HFF-Myc (cell line): ENCODE results near the gene KRT10.
"Not testable (repeated sequence)": the region's sequence is repeated elsewhere in the genome, so short reads cannot be mapped to it uniquely, and the experiment has no call there.

ENCODE experiments used
- DNase-seq: peaks from one replicate; pipeline ENCODE4 v3.0.0-alpha.2; 2011; ENCODE audit warnings: low read depth; ENCODE audit errors: extremely low read depth
- H3K4me3 ChIP-seq: replicated peaks from 2 replicates; pipeline ENCODE4 v1.5.1; 2011; ENCODE audit warnings: low read depth, mild to moderate bottlenecking, control low read depth, low read length
- TF ChIP-seq, protein P1 (sequence below): IDR thresholded peaks from 2 replicates; pipeline ENCODE4 v1.5.1; 2012; ENCODE audit warnings: mild to moderate bottlenecking, low read depth, low read length, control low read depth; ENCODE audit errors: missing control alignments

Gene KRT10

GRCh38 chr17:40859536-40859935, 37.1 kb upstream of the KRT10 start:
- TF ChIP-seq, protein P1, sequence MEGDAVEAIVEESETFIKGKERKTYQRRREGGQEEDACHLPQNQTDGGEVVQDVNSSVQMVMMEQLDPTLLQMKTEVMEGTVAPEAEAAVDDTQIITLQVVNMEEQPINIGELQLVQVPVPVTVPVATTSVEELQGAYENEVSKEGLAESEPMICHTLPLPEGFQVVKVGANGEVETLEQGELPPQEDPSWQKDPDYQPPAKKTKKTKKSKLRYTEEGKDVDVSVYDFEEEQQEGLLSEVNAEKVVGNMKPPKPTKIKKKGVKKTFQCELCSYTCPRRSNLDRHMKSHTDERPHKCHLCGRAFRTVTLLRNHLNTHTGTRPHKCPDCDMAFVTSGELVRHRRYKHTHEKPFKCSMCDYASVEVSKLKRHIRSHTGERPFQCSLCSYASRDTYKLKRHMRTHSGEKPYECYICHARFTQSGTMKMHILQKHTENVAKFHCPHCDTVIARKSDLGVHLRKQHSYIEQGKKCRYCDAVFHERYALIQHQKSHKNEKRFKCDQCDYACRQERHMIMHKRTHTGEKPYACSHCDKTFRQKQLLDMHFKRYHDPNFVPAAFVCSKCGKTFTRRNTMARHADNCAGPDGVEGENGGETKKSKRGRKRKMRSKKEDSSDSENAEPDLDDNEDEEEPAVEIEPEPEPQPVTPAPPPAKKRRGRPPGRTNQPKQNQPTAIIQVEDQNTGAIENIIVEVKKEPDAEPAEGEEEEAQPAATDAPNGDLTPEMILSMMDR = no peak

DNA sequence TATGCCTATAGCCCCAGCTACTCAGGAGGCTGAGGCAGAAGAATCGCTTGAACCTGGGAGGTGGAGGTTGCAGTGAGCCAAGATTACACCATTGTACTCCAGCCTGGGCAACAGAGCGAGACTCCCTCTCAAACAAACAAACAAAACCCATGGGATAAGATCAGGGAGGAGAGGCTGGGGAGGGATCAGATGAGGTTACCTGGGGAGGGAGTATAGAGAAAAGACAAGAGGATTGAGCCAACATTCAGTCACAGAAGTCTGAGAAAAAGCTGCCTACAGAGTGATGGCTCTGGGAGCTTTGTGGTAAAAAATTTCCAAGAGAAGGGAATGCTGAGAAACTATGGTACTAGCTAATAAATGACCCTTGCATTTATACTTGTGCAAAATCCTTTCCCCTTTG, 36.3 kb upstream of the KRT10 start:
- not testable (repeated sequence) for H3K4me3 ChIP-seq, DNase-seq

More at GRCh38 chr17:40859536-40859935, 37.1 kb upstream of the KRT10 start:
- no peak overlapping the region for H3K4me3 ChIP-seq
- no peak for DNase-seq

DNA sequence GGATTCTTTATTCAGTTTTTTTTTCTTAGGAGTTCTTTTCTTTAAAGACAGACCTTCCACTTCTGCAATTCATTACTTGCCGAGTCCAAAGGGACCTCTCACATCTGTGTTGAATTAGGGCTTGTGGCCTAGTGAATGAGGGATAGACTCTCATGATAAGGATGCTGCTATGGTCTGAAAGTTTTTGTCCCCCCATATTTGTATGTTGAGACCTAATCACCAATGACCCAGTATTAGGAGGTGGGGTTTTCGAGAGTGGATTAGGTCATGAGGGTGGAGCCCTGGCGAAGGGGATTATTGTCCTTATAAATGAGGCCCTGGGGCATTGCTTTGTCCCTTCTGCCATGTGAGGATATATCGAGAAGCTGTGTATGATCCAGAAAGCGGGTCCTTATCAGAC, 35.1 kb upstream of the KRT10 start:
- H3K4me3 ChIP-seq = no peak overlapping the region
- TF ChIP-seq, protein P1 = no peak
- DNase-seq = peak; percentile 64

DNA sequence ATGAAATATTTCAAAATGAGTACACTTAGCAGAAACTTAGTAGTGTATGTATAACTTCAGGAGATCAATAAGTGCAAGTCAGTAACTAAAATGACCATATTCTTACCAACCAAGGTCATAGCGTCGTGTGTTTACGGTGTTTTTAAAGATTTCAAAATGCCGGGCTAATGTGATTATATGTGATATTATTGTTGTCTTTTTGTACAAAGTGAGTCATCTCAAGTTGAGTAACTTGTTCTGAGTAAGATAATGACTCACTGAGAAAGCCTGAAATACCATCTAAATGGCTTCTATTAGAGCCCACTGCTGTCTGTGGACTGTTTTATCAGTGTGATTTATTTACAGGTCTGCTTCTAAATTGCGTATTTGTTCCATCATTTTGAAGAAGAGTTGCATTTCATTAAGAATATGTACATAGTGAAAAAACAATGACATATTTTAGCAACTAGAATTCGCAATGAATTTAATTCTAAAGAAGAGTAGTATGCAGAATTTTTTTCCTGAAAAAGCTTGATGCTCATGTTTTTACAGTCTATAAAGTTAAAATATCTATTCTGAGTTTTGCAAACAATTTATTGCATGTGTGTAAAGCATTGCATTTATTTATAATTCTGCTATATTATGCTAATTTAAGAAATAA, 31.9 kb upstream of the KRT10 start:
- H3K4me3 ChIP-seq = no peak overlapping the region
- TF ChIP-seq, protein P1 = no peak
- DNase-seq = peak; percentile 69

GRCh38 chr17:40852364-40852763, 29.9 kb upstream of the KRT10 start:
- H3K4me3 ChIP-seq = no peak overlapping the region
- DNase-seq = no peak
- TF ChIP-seq, protein P1 = no peak

DNA sequence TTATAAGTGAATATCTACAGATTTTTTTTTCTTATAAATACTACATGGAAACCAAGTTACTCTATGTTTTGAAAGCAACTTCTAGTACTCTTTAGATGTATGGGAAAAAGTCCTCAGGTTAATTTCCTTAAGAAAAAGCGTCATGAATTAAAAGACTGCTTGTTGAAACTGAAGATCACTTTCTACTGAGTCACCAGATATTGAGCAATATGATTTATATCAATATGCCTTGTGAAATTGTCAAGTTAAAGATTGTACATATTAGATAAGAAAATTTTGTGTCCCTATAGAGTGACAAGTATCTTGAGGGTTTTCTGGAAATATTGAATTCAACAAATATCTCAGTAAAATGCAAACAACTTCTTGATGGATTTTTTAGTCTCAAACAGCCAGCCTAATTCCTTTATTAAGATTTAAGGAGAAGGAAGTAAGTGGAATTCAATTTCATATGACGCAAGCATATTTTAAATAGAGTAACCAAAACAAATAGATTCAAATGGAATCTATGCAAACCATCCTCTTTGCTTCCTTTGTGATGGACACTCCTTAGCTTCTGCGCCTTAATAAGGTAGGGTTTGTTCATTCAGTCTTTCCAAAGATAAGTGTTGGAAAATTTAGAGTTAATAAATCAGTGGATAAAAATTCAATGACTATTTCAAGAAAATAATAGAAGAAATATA, 28.0 kb upstream of the KRT10 start:
- TF ChIP-seq, protein P1 = no peak
- DNase-seq = no peak

GRCh38 chr17:40849723-40850122, 27.3 kb upstream of the KRT10 start:
- no peak overlapping the region for H3K4me3 ChIP-seq
- DNase-seq = no peak
- TF ChIP-seq, protein P1 = no peak

More for the DNA sequence above, 28.0 kb upstream of the KRT10 start:
- no peak overlapping the region for H3K4me3 ChIP-seq
